HepG2 (cell line): ENCODE results near the gene HTRA3.
A peak's percentile ranks its signal among the peaks of the same experiment; 100 is the strongest.

Experiments used
- CBX5 ChIP-seq: sonication (generic); formaldehyde crosslinking; IDR thresholded peaks from 2 replicates; pipeline ENCODE4 v1.4.0; 2020; ENCODE audit warnings: missing genetic modification reagents, borderline replicate concordance
- CREM ChIP-seq, 2 experiments: sonication (generic) in 1 of 2; formaldehyde crosslinking in 1 of 2; IDR thresholded peaks; 2 replicates each; pipeline versions ENCODE4 v1.4.0 to v1.6.1; 2016 to 2020; ENCODE audit warnings: antibody characterized with exemption in 1 of 2, mild to moderate bottlenecking in 1 of 2, missing genetic modification reagents in 1 of 2
- CTCF ChIP-seq: sonication (generic); formaldehyde crosslinking; IDR thresholded peaks from 2 replicates; pipeline ENCODE4 v1.5.0; 2020; ENCODE audit warnings: mild to moderate bottlenecking, missing genetic modification reagents, moderate library complexity
- HDAC1 ChIP-seq: sonication (generic); formaldehyde crosslinking; IDR thresholded peaks from 2 replicates; pipeline ENCODE4 v1.5.1; 2020; ENCODE audit warnings: mild to moderate bottlenecking, missing genetic modification reagents
- JARID2 ChIP-seq: sonication (generic); formaldehyde crosslinking; IDR thresholded peaks from 2 replicates; pipeline ENCODE4 v1.8.1; 2023; ENCODE audit warnings: missing genetic modification reagents, inconsistent platforms; ENCODE audit not compliant: insufficient replicate concordance
- MAFF ChIP-seq: IDR thresholded peaks from 2 replicates; pipeline ENCODE4 v1.6.1; 2011; ENCODE audit warnings: low read depth, low read length, improper control_type of control experiment
- RFX3 ChIP-seq: IDR thresholded peaks from 2 replicates; pipeline ENCODE4 v1.6.1; 2016; ENCODE audit warnings: missing biosample characterization, missing genetic modification reagents
- SMAD1 ChIP-seq: sonication (generic); formaldehyde crosslinking; IDR thresholded peaks from 2 replicates; pipeline ENCODE4 v1.4.0; 2020; ENCODE audit warnings: missing genetic modification reagents, low read depth, mild to moderate bottlenecking, borderline replicate concordance
- TBL1XR1 ChIP-seq: fragments of 150-350 bp; IDR thresholded peaks from 2 replicates; pipeline ENCODE4 v1.6.1; 2014; ENCODE audit warnings: borderline replicate concordance, low read length; ENCODE audit not compliant: partially characterized antibody
- ZBTB7A ChIP-seq: sonication (generic); formaldehyde crosslinking; IDR thresholded peaks from 2 replicates; pipeline ENCODE4 v1.8.0; 2022; ENCODE audit warnings: mild to moderate bottlenecking, missing genetic modification reagents
- ZFY ChIP-seq: sonication (generic); formaldehyde crosslinking; IDR thresholded peaks from 2 replicates; pipeline ENCODE4 v1.4.0; 2020; ENCODE audit warnings: missing genetic modification reagents
- ZNF687 ChIP-seq: sonication (generic); formaldehyde crosslinking; IDR thresholded peaks from 2 replicates; pipeline ENCODE4 v1.5.1; 2020; ENCODE audit warnings: mild to moderate bottlenecking, missing genetic modification reagents, moderate library complexity
- ZNF709 ChIP-seq: sonication (generic); formaldehyde crosslinking; IDR thresholded peaks from 2 replicates; pipeline ENCODE4 v1.5.0; 2020; ENCODE audit warnings: mild to moderate bottlenecking, missing genetic modification reagents
- ZNF747 ChIP-seq: sonication (generic); formaldehyde crosslinking; IDR thresholded peaks from 2 replicates; pipeline ENCODE4 v1.8.1; 2023; ENCODE audit warnings: missing genetic modification reagents, mild to moderate bottlenecking, borderline replicate concordance

- TF ChIP-seq TBL1XR1 = no peak
- TF ChIP-seq ZBTB7A (CRISPR knock-in tag) = no peak
- TF ChIP-seq ZNF687 = no peak
- TF ChIP-seq ZFY (CRISPR knock-in tag) = no peak
- peak; percentile 42 for TF ChIP-seq CTCF (CRISPR knock-in tag)
- TF ChIP-seq HDAC1 (CRISPR knock-in tag) = no peak
- TF ChIP-seq MAFF = no peak
- TF ChIP-seq CBX5 = no peak
- no peak for TF ChIP-seq JARID2 (CRISPR knock-in tag)
- no peak for TF ChIP-seq CREM (IDR thresholded peaks at IDR 0.05)
- TF ChIP-seq CREM (CRISPR knock-in tag; IDR thresholded peaks at IDR 0.05) = no peak
- TF ChIP-seq ZNF747 (CRISPR knock-in tag) = no peak
- no peak for TF ChIP-seq ZNF709
- TF ChIP-seq SMAD1 (CRISPR knock-in tag) = no peak
- no peak for TF ChIP-seq RFX3 (CRISPR knock-in tag)
Measured at GRCh38 chr4:8297691-8298485, 28.3 kb downstream of the HTRA3 start.
